HEK293 (cell line): ENCODE results near the gene CD99L2.
A peak's percentile ranks its signal among the peaks of the same experiment; 100 is the strongest.

Experiments
- CTCF ChIA-PET: fragments of 350-600 bp; formaldehyde crosslinking; extraction: SDS; loops from one replicate; lab custom pipeline; 2021; ENCODE audit warnings: antibody characterized with exemption; lab: Yijun Ruan, JAX
- POLR2A ChIA-PET: fragments of 300-600 bp; formaldehyde crosslinking; extraction: SDS; loops from one replicate; lab custom pipeline; 2020; ENCODE audit warnings: antibody characterized with exemption, inconsistent platforms; lab: Yijun Ruan, JAX
- H3K27ac ChIP-seq: fragments of 200-500 bp; sonication (Bioruptor generic); 2 replicates; pipeline ENCODE4 v1.5.1; 2014; ENCODE audit warnings: low read depth, low read length, control low read depth, inconsistent platforms; ENCODE audit errors: extremely low read depth
- H3K36me3 ChIP-seq, 2 experiments: fragments of 200-500 bp in 1 of 2; sonication (Bioruptor generic) in 1 of 2; 1 replicate in 1 of 2; 2 replicates in 1 of 2; pipeline ENCODE4 v1.5.1; 2014 to 2017; ENCODE audit warnings: inconsistent platforms in 2 of 2, low read length in 2 of 2; ENCODE audit not compliant: control insufficient read depth in 2 of 2, insufficient read depth in 1 of 2
- H3K4me1 ChIP-seq: fragments of 200-500 bp; sonication (Bioruptor generic); 2 replicates; pipeline ENCODE4 v1.5.1; 2014; ENCODE audit warnings: mild to moderate bottlenecking, low read length, inconsistent platforms; ENCODE audit not compliant: control insufficient read depth, insufficient read depth
- H3K4me3 ChIP-seq: 2 replicates; pipeline ENCODE4 v1.5.1; 2011; ENCODE audit warnings: low read depth, mild to moderate bottlenecking, control low read depth, low read length, moderate library complexity
- H3K9me3 ChIP-seq: fragments of 200-500 bp; sonication (Bioruptor generic); 2 replicates; pipeline ENCODE4 v1.5.1; 2014; ENCODE audit warnings: low read depth, low read length, inconsistent platforms; ENCODE audit not compliant: control insufficient read depth, insufficient read depth
- EGR2 ChIP-seq: fragments of 450-650 bp; formaldehyde crosslinking; IDR thresholded peaks from 2 replicates; pipeline ENCODE4 v1.5.1; 2016; ENCODE audit warnings: low read depth, missing biosample characterization, missing genetic modification characterization
- ZIC2 ChIP-seq: fragments of 450-650 bp; formaldehyde crosslinking; IDR thresholded peaks from 2 replicates; pipeline ENCODE4 v1.5.1; 2016; ENCODE audit warnings: missing biosample characterization, missing genetic modification characterization
- ZNF10 ChIP-seq: fragments of 450-650 bp; formaldehyde crosslinking; IDR thresholded peaks from 2 replicates; pipeline ENCODE4 v1.5.1; 2017; ENCODE audit warnings: missing biosample characterization, missing genetic modification characterization
- ZNF16 ChIP-seq: fragments of 450-650 bp; formaldehyde crosslinking; IDR thresholded peaks from 2 replicates; pipeline ENCODE4 v1.5.1; 2016; ENCODE audit warnings: low read depth, missing biosample characterization, missing genetic modification characterization
- ZNF214 ChIP-seq: fragments of 450-650 bp; formaldehyde crosslinking; IDR thresholded peaks from 2 replicates; pipeline ENCODE4 v1.5.1; 2017; ENCODE audit warnings: missing biosample characterization, mild to moderate bottlenecking, missing genetic modification characterization, borderline replicate concordance
- ZNF26 ChIP-seq: fragments of 450-650 bp; formaldehyde crosslinking; IDR thresholded peaks from 2 replicates; pipeline ENCODE4 v1.5.1; 2016; ENCODE audit warnings: missing biosample characterization, missing genetic modification characterization
- ZNF274 ChIP-seq, 2 experiments: fragments of 200-500 bp in 1 of 2; fragments of 450-650 bp in 1 of 2; sonication (Bioruptor generic) in 1 of 2; formaldehyde crosslinking in 1 of 2; IDR thresholded peaks; 2 replicates each; pipeline versions ENCODE4 v1.5.1 to v1.6.1; 2014 to 2016; ENCODE audit warnings: borderline replicate concordance in 1 of 2, inconsistent platforms in 1 of 2, low read length in 1 of 2, missing biosample characterization in 1 of 2, missing genetic modification characterization in 1 of 2
- ZNF311 ChIP-seq: fragments of 450-650 bp; formaldehyde crosslinking; IDR thresholded peaks from 2 replicates; pipeline ENCODE4 v1.5.1; 2017; ENCODE audit warnings: missing biosample characterization, missing genetic modification characterization, borderline replicate concordance
- ZNF426 ChIP-seq: fragments of 450-650 bp; formaldehyde crosslinking; IDR thresholded peaks from 2 replicates; pipeline ENCODE4 v1.5.1; 2017; ENCODE audit warnings: missing biosample characterization, missing genetic modification characterization, mild to moderate bottlenecking, inconsistent platforms, moderate library complexity
- ZNF518A ChIP-seq: fragments of 450-650 bp; formaldehyde crosslinking; conservative IDR thresholded peaks from 2 replicates; pipeline ENCODE4 v1.5.1; 2016; ENCODE audit warnings: low read depth, missing biosample characterization, missing genetic modification characterization
- ZNF610 ChIP-seq: fragments of 450-650 bp; formaldehyde crosslinking; IDR thresholded peaks from 2 replicates; pipeline ENCODE4 v1.5.1; 2016; ENCODE audit warnings: missing biosample characterization, missing genetic modification characterization, borderline replicate concordance
- ZNF747 ChIP-seq: fragments of 450-650 bp; formaldehyde crosslinking; IDR thresholded peaks from 2 replicates; pipeline ENCODE4 v1.5.1; 2016; ENCODE audit warnings: missing biosample characterization, missing genetic modification characterization
- ZNF768 ChIP-seq: fragments of 450-650 bp; formaldehyde crosslinking; IDR thresholded peaks from 2 replicates; pipeline ENCODE4 v1.5.1; 2018; ENCODE audit warnings: missing biosample characterization, mild to moderate bottlenecking, missing genetic modification characterization
- ZNF837 ChIP-seq: fragments of 450-650 bp; formaldehyde crosslinking; IDR thresholded peaks from 2 replicates; pipeline ENCODE4 v1.5.1; 2016; ENCODE audit warnings: missing biosample characterization, missing genetic modification characterization
- ZSCAN23 ChIP-seq: fragments of 450-650 bp; formaldehyde crosslinking; IDR thresholded peaks from 2 replicates; pipeline ENCODE4 v1.5.1; 2016; ENCODE audit warnings: missing biosample characterization, missing genetic modification characterization

The CD99L2 gene

GRCh38 chrX:150806827-150807226 is 91.6 kb downstream of the CD99L2 start:
- TF ChIP-seq ZNF518A (tag by site-specific recombination) (no peak), ZNF10 (tag by site-specific recombination) (no peak), ZNF274 (IDR thresholded peaks at IDR 0.05; ENCODE audit: low read length) (no peak), ZNF274 (tag by site-specific recombination; IDR thresholded peaks at IDR 0.05; ENCODE audit: borderline replicate concordance) (no peak), ZNF837 (tag by site-specific recombination) (no peak), ZNF214 (tag by site-specific recombination) (no peak), ZNF16 (no peak), ZNF26 (tag by site-specific recombination) (no peak), ZIC2 (tag by site-specific recombination) (no peak), ZNF311 (tag by site-specific recombination) (no peak), ZNF747 (tag by site-specific recombination) (no peak)
- H3K9me3 ChIP-seq = 0 out of 2 replicates have a peak, but pooled peaks cover 2% of the 10 kb centered on the region
- CTCF ChIA-PET = interaction anchor here (0.6 kb wide), 1 partner anchor 212 kb away, joined by 3 read pairs; no protein-coding TSS in a partner anchor
- no peak overlapping the region for H3K27ac ChIP-seq
- H3K4me3 ChIP-seq = no peak overlapping the region
- H3K4me1 ChIP-seq = no peaks in the 10 kb centered on the region
- H3K36me3 ChIP-seq = no peaks in the 10 kb centered on the region; a peak in 1 of 3 replicates
- POLR2A ChIA-PET = no interaction called here

GRCh38 chrX:150805736-150806135 is 92.7 kb downstream of the CD99L2 start:
- CTCF ChIA-PET = no interaction called here
- H3K36me3 ChIP-seq = peaks cover 0 to 3% of the 10 kb centered on the region in 2 experiments; a peak in 1 of 3 replicates
- POLR2A ChIA-PET = no interaction called here
- H3K27ac ChIP-seq = no peak overlapping the region
- H3K4me3 ChIP-seq = no peak overlapping the region
- 0 out of 2 replicates have a peak, but pooled peaks cover 2% of the 10 kb centered on the region for H3K9me3 ChIP-seq
- no peaks in the 10 kb centered on the region for H3K4me1 ChIP-seq
- TF ChIP-seq ZNF768 (tag by site-specific recombination) (no peak), ZNF426 (tag by site-specific recombination) (no peak), ZNF610 (no peak), EGR2 (tag by site-specific recombination) (peak; percentile 43; the same call in 1 of the 2 replicates), ZSCAN23 (tag by site-specific recombination) (no peak)
